HG03039 (cell line): ENCODE measurements around the gene RNU5B-1.
A peak's percentile ranks its signal among the peaks of the same experiment; 100 is the strongest.
"Not testable (repeated sequence)": the region's sequence is repeated elsewhere in the genome, so short reads cannot be mapped to it uniquely, and the experiment has no call there.

ENCODE experiments used
- ATAC-seq: cut with Tn5 transposase; IDR thresholded peaks from one replicate; pipeline ENCODE4 v1.9.1; 2021; ENCODE audit warnings: mild to moderate bottlenecking, moderate library complexity; ENCODE audit not compliant: unreplicated experiment

RNU5B-1 gene

DNA sequence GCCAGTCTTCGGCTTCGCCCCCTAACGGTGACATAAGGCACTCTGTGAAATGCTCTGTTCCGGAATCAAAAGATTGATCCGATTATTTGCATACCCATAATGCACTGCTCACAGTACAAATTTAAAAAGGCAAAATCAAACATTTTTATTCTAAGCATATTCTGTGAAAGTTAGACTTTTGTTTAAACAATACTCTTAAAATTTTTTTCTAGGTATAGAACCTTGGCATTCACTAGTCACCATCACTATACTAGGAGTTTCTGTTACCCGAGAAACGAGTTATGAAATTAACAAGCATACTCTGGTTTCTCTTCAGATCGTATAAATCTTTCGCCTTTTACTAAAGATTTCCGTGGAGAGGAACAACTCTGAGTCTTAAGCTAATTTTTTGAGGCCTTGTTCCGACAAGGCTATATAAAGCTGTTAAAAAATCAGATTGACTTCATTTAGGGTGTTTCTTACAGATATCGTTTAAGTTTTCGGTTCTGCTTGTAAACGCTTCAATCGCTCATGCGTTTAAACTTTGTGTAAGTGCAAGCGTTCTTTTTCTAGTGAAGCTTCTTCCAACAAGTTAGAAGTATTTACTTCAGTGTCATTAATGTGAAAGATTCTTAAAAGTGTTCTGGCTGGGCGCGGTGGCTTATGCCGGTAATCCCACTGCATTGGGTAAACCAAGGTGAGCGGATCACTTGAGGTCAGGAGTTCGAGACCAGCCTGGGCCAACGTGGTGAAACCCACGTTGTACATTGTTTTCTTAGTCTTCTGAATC, at the start of gene RNU5B-1:
Gene RNU5B-1 (plus strand): TSS at position 297 of the 769 bp plus-strand sequence.
- ATAC-seq = peak; percentile 58

DNA sequence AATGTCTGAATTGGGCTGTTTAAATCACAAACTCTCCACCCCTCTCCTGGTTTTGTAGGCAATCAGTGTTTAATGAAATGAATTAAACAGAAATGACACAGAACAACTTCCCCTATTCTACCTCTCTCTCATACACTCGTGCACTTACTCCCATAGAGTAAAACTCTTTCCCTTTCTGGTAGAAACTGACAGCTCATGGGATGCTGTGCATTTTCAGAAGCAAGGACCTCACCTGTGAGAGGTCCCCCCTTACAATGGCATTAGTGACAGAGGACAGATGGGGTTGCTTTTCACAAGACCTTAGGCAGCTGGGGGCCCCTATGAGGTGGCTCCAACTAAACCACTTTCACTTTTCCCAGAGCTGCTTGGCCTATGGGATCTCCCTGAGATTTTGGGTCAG, 49.7 kb upstream of the RNU5B-1 start:
- no peak for ATAC-seq

DNA sequence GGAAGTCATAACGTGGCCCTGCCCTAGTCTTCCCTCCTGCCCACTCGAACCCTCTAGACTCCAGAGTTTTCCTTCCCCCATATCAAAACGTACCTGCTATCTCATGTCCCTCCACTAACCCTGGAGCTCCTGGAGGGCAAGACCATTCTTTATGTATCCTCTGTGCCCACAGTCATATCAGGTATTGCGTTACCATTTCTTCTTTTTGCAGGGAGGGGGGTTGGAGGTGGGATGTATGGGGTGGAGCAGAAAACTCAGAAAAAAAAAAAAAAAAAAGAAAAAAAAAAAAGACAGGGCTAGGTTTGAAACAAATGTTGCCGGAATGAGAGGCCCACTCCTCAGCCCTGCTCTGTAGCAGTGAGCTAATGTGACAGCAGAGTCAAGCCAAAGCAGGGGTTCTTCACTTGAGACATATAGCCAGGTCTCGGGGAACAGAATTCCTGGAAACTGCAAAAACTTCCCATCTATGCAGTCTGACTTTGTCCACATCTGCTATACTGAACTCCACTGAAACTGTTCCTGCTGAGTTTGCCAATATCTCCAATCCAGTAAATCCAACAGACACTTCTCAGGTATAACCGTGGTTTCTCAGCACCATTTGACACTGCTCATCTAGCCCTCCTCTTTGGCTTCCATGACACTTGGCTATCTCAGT, 48.9 kb upstream of the RNU5B-1 start:
- ATAC-seq = no peak

DNA sequence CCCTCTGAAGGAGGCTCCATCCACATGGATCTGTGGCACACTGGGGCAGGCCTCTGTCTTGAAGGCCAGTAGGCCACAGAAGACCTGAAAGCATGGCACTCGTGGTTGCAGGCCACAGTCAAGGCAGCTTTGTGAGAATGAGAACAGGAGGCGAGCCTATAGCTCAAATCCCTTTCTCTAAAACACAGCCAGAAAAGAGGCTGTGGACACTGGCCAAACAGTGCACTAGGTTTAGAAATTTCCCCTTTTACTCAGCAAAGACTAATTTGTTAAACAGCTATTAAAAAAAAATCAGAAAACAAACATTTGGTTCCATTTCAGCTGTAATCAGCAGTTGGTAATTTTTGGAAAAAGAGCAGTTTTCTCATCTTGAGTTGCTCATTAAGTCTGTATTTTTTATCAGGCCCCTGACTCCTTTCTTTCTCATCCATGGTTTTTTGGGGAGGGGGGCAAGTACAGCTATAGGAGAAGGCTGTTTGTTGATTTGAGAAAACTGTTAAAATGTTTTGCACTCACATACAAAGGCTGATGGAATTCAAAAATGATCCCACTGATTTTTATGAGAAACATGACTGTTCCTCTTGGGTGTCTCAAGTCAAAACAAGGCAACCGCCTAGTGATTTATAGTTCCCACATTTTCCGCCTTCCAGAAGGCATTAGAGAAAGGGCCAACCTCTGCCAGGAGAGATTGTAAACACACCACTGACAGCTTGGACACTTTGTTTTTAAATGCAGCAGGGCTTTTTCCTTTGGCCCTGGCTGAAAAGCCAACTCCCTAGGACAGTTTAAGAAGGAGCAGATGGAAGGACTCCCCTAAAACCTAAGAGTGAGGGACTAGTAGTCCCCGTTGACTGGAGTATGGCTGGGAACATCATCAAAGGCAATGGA, 45.9 kb upstream of the RNU5B-1 start:
- ATAC-seq = no peak

DNA sequence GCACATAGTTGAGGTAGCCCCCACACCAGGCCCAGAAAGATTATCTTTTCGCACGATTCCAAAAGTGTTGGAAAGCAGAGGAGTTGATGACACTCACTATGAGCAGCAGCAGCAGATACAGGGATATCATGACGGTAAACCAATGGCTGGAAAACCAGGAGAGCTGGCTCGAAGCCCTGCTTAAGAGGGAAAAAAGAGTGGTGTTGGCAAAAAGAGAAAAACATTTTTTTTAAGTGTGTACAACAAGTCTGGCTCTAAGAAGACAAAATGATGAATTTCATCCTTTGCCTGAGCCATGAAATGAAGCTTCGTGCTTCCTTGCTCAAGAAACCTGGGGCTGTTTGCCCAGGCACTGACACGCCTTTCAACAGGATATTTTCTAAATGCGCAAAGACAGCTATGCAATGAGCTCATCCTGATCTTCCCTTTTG, 45.1 kb upstream of the RNU5B-1 start:
- ATAC-seq = no peak

DNA sequence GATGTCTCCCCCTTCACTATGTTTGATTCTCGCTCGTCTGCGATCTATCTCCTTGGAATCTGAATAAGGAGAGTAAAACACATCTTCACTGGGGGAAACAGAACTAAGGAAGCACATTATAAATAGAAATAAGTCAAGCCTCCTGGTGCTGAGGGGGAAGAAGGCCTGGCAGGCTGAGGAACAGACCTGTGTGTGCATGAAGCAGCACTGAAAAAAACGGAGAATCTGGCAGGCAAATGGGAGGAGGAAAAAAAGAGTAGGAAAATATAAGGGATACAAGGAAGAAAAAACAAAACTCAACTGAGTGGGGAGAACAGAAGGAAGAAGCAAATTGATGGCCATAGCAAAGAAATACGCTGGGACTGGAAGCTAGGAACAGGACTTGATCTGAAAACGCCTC, 43.5 kb upstream of the RNU5B-1 start:
- ATAC-seq = no peak

DNA sequence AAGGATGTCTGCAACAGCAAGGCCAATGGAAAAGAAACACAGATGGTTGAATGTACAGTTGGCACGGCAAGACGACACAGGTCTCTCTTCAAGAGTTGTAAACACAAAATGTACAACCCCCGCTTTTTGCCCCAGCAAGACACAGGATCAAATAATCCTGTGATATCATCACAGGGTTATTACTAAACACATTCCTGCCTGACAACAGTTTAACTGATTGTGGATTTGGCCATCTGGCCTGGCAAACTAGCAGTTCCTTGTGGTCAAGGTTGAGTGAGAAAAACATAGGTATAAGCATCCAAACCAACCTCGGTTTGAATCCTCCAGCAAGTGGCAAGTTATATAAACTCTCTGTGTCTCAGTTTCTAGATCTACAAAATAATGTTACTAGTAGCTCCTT, 41.2 kb upstream of the RNU5B-1 start:
- ATAC-seq = no peak

DNA sequence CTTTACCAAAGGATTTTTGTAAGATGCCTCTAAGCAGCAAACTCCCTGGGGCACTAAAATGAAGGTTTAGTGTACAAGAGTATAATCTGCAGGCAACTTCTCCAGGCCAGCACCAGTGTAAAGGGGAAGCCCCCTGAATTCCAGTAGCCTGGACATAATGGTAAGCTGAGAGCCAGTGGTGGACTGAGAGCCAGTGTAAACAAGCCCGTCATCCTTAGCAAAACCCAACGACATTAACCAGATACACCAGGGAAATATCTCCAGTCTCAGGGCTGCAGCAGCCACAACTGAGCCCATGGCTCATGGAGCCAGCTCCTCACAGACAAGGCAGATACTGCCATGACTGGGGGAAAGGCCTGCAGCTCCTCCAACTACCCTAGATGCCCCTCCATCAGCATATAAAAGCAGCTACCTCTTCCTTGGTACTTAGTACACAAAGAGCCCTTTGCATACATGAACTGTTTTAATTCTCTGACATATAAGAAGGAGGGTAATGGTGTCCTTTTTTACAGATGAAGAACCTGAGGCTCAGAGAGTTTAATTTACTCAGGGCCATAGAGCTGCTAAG, 39.5 kb upstream of the RNU5B-1 start:
- no peak for ATAC-seq

DNA sequence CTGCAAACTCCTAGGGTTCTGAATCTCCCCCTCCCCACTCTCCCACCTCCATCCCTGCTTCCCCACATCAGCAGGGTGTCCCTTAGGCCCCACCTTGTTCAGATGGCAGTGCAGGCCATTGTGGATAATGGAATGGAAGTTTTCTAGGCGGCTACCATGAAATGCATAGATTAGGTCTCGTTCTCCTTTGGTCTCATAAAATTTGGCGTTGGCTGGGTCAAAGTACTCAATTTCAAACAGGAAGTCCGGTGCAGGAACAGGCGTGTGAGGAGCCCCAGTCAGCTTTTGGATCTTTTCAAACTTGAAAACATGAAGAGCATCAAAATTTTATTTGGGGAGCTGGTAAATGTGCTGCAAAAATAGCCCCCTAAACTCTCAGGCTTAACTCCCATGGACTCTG, 38.0 kb upstream of the RNU5B-1 start:
- no peak for ATAC-seq

DNA sequence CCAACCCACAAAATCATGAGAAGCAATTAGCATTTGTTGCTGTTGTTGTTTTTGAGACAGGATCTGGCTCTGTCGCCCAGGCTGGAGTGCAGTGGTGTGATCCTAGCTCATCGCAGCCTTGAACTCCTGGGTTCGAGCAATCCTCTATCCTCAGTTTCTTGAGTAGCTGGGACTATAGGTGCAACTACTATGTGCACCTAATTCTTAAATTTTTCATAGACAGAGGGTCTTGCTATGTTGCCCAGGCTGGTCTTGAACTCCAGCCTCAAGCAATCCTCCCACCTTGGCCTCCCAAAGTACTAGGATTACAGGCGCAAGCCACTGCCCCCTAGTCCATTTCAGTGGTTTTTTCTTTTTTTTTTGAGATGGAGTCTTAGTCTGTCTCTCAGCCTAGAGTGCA, 36.1 kb upstream of the RNU5B-1 start:
- ATAC-seq = no peak

DNA sequence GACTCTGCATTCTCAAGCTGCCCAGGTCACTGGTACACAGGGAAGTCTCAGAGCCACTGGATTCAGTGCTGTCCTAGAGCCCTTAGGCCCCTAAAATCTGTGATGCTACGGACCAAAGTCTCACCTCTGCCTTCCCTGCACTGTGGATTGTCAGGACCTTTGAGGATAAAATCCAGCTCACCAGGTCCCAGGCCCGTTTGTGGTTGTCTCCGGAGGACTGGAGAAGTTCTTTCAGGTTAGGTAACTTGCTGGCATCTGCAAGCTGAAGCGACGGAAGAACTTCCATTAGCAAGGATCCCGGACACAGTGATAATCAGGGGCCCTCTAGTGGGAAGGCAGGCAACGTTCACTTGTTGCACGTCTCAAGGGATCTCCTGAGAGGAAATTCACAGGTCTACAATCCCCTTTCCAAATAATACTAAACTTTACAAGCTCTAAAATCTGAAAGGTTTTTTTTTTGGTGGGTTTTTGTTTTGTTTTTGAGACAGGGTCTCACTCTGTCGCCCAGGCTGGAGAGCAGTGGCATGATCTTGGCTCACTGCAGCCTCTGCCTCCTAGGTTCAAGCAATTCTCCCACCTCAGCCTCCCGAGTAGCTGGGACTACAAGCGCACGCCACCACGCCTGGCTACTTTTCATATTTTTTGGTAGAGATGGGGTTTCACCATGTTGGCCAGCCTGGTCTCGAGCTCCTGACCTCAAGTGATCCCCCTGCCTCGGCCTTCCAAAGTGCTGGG, 33.5 kb upstream of the RNU5B-1 start:
- not testable (repeated sequence) for ATAC-seq

DNA sequence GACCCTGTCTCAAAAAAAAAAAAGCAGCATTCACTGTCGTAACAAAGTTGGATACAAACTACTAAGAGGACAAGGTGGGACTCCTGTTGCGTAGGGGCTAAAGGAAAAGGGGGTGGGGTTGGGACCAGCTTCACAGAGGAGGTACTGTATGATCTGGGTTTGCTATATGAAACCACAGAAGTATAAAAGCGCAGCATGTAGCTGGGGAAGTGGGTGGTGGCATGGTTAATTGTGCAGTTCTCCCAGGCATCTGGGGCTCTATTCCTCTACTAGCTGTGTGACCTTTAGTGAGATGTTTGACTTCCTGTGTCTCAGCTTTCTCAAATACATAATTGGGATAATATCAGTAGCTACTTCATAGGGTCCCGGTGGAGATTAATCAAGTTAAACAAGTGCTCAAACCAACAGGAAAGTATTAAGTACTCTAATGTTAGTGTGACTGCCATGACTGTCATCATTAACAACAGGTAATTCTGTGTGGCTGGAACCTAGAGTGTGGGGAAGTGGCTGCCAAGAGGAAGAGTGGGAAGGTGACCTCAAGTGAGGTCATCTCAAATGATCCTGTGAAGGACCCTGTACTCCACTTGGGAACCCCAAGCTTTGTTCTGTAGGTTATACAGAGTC, 29.3 kb upstream of the RNU5B-1 start:
- no peak for ATAC-seq

DNA sequence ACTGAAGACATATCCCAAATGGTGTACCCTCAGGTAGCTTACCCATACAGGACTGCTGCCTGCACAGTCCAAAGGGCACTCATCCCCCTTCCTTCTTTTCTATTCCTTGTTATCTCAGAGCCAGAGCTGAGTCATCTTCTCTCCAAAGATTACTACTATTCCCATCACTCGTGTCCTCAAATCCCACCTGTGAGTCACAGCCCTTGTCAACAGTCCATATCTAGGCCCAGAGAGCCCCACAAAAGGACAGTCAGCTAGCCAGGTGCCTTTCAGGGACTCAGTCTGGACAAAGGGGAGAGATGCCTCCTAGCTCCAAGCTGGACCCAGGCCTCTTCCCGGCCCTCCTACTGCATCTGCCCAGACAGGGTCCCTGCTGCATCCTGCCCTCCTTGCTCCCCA, 28.8 kb upstream of the RNU5B-1 start:
- no peak for ATAC-seq

DNA sequence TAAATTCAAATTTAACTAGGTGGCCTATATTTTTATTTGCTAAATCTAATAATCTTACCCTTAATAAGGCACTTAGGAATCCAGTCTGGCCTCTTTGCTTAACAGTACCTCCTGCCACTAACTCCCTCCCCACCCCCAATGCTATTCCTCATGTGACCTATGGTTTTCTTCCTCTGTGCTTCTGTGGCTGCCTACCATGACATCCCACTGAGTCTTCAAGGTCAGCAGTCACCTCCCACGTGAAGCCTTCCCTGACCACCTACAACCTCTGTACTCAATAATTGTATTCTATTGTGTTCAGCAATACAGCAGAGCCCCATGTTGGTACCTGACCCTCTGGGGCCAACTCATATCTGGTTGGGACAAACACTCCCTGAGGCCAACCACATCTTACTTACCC, 27.5 kb upstream of the RNU5B-1 start:
- no peak for ATAC-seq

DNA sequence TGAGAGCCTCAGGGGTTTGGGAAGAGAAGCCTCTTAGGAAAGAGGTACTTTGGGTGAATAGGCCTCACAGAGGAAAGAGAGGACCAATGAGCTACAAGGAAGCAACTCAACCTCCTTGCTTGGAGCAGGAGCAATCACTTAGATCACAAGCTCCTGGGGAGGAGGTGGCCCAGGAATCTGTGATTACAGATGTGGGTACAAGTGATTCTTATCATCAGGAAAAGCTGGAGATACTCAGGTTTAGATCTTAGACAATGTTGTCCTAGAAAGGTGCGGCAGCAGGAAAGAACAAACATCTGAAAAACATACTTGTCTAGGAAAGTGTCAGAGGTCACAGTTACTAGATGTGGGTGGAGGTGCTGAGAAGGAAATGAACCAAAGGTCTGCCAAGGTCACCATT, 26.0 kb upstream of the RNU5B-1 start:
- no peak for ATAC-seq

DNA sequence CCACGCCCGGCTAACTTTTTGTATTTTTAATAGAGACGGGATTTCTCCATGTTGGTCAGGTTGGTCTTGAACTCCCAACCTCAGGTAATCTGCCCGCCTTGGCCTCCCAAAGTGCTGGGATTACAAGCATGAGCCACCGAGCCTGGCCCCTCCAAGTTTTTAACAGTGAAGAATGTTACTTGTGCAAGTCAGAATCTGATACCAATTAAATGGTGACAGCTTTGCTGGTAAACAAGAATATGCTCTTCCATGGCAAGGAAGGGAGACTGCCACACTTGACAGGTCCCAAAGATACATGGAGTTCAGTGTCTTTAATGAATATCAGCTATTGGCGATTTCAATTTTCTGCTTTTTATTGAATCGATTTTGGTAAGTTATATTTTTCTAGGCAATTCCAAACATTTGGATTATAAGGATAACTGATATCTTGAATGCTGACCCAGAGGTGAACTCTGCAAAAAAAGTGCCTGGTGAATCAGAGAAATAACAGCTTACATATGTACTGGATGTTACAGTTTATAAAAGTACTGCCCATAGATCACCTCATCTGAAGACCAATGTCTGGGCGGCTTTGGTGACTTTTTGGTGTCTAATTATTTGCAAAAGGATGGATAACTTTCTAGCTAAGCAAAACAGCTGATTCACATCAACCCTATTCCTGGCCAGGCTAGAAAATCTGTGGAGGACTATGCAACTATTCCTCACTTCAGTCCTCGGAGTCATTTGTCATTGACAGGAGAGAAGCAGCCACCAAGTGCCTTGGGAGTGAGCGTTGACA, 19.0 kb upstream of the RNU5B-1 start:
- ATAC-seq = no peak

DNA sequence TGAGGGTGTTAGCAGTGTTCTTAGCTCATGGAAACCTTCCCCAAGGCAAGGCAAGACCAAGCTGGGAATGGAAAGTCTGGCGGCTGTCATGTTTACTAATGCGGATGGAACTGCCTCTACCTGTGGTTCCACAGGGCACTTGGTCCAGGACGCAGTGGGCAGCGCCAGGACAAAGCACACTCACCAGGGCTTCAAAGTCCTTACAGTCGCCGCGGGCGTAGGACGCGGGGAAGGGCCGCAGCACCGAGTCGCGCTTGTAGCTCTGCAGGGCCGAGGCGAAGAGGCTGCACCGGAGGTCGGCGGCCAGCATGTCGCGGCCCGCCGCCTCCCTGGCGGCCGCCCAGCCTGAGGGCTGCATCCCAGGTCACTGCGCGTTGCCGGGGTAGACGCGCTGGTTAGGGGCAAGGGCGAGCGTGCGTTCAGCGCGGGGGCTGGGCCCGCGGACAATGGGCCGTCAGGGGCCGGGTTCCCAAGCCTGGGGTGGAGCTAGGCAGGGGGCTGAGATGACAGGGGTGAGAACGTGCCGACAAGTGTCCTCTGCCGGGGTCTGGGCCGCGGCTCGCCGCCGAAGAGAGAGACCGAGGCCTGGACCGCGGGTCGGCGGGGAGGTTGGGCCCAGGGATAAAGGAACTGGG, 18.3 kb upstream of the RNU5B-1 start:
- ATAC-seq = peak; percentile 28

DNA sequence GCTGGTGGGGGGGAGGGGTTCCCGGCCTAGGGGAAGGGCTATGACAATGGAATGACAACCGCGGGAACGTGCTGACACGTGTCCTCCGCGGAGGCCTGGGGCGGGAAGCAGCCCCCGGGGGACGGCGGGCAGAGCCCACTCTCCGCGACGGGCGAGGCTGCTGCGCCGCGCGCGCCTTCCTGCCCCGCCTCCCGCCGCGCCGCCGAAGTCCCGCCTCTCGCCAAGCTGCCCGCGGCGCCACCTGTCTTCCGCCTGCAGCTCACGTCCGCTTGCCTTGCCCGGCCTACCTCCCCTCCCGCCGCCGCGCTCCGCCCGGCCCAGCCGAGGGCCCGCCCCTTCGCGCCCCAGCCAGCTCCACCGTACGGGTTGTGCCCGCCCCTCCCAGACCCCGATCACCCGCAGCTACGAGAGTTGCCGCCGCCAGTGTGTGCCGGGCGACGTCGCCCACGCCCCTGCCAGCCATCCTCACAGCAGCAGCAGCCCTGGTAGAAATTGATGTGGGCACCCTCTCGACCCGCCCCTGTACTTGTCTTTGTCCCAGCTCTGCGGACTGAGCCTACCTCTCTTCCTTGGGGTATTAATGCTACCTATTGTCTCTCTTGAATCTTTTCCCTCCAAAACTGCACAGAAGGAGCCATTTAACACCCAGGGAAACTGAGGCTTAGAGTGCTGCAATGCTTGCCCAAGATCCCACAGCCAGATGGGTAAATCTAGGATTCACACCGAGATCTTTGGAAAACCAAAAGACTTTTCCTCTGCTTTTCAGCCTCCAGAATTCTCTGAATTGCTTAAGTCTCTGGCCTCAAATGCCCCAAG, 17.6 kb upstream of the RNU5B-1 start, which contains the start of gene PARP16:
Gene PARP16 (minus strand): TSS at position 180 of the 816 bp plus-strand sequence. CDS start 457 bp downstream, outside the sequence.
- peak; percentile 91 for ATAC-seq
